CD14-positive monocyte (primary cell): ENCODE data around the gene HPS1. TPM values are rescaled to one million over a fixed set of nuclear protein-coding genes. Genes with fewer than 3 reads are reported as not detected.

Experiments
- DNase-seq, 3 donors: peaks; one replicate each; pipeline ENCODE4 v3.0.0-alpha.2; 2011 to 2022
- H2AFZ ChIP-seq: 2 replicates; pipeline ENCODE4 v1.6.0; 2012; ENCODE audit warnings: mild to moderate bottlenecking, low read depth, low read length, inconsistent platforms; ENCODE audit not compliant: insufficient read depth, poor library complexity, severe bottlenecking
- H3K27ac ChIP-seq, 2 donors: 1 replicate in 1 of 2; 2 replicates in 1 of 2; pipeline ENCODE4 v1.5.1; 2012 to 2013; ENCODE audit warnings: low read length in 2 of 2, control low read depth in 1 of 2, inconsistent platforms in 1 of 2, low read depth in 1 of 2, mild to moderate bottlenecking in 1 of 2
- H3K27me3 ChIP-seq, 2 donors: one replicate each; pipeline versions ENCODE4 v1.6.0 to v1.6.1; 2011 to 2013; ENCODE audit warnings: low read length in 2 of 2; ENCODE audit not compliant: control insufficient read depth in 2 of 2, insufficient read depth in 2 of 2
- H3K36me3 ChIP-seq, 2 donors: replicated peaks in 1 of 2; 1 replicate in 1 of 2; 2 replicates in 1 of 2; pipeline versions ENCODE4 v1.5.1 to v1.6.1; 2012 to 2013; ENCODE audit warnings: low read length in 2 of 2, control low read depth in 1 of 2, inconsistent platforms in 1 of 2, mild to moderate bottlenecking in 1 of 2; ENCODE audit not compliant: insufficient read depth in 2 of 2, control insufficient read depth in 1 of 2
- H3K4me1 ChIP-seq, 2 donors: 1 replicate in 1 of 2; 2 replicates in 1 of 2; pipeline versions ENCODE4 v1.5.1 to v1.6.1; 2012 to 2013; ENCODE audit warnings: low read length in 2 of 2, control low read depth in 1 of 2, inconsistent platforms in 1 of 2, mild to moderate bottlenecking in 1 of 2, moderate library complexity in 1 of 2; ENCODE audit not compliant: insufficient read depth in 2 of 2, control insufficient read depth in 1 of 2
- H3K4me2 ChIP-seq: replicated peaks from 2 replicates; pipeline ENCODE3; 2012; ENCODE audit warnings: low read length, moderate library complexity, mild to moderate bottlenecking; ENCODE audit not compliant: poor library complexity, severe bottlenecking; ENCODE audit errors: extremely low read depth
- H3K4me3 ChIP-seq, 3 experiments: fragments of 200-600 bp in 1 of 3; sonication (generic) in 1 of 3; replicated peaks in 1 of 3; 1 replicate in 2 of 3; 2 replicates in 1 of 3; pipeline ENCODE4 v1.5.1; 2011 to 2013; ENCODE audit warnings: low read length in 3 of 3, mild to moderate bottlenecking in 3 of 3, control low read depth in 2 of 3, low read depth in 2 of 3, inconsistent platforms in 1 of 3, moderate library complexity in 1 of 3
- H3K79me2 ChIP-seq: 2 replicates; pipeline ENCODE4 v1.6.0; 2012; ENCODE audit warnings: mild to moderate bottlenecking, control low read depth, inconsistent platforms, low read length, moderate library complexity; ENCODE audit not compliant: insufficient read depth
- H3K9ac ChIP-seq: 2 replicates; pipeline ENCODE4 v1.6.0; 2017; ENCODE audit warnings: low read length, mild to moderate bottlenecking; ENCODE audit not compliant: insufficient read depth, poor library complexity, severe bottlenecking
- H3K9me3 ChIP-seq, 2 donors: replicated peaks in 1 of 2; 1 replicate in 1 of 2; 2 replicates in 1 of 2; pipeline versions ENCODE4 v1.5.1 to v1.6.1; 2012 to 2013; ENCODE audit warnings: low read length in 2 of 2, control low read depth in 1 of 2; ENCODE audit not compliant: control insufficient read depth in 1 of 2, insufficient read depth in 1 of 2
- H4K20me1 ChIP-seq: 2 replicates; pipeline ENCODE4 v1.6.0; 2012; ENCODE audit warnings: mild to moderate bottlenecking, low read length, control low read depth, moderate library complexity; ENCODE audit not compliant: insufficient read depth
- H3K27ac Mint-ChIP-seq, 7 donors: one replicate each; pipeline ENCODE4 v1.8.0; 2020; ENCODE audit warnings: mild to moderate bottlenecking in 7 of 7, mixed read lengths in 7 of 7, moderate library complexity in 6 of 7, inconsistent platforms in 2 of 7
- H3K27me3 Mint-ChIP-seq, 3 donors: one replicate each; pipeline ENCODE4 v1.8.0; 2021 to 2022; ENCODE audit warnings: low read depth in 3 of 3, mild to moderate bottlenecking in 3 of 3, mixed read lengths in 3 of 3, moderate library complexity in 3 of 3, inconsistent platforms in 1 of 3
- H3K36me3 Mint-ChIP-seq, 2 donors: one replicate each; pipeline ENCODE4 v1.8.0; 2020; ENCODE audit warnings: mixed read lengths in 2 of 2, inconsistent platforms in 1 of 2, mild to moderate bottlenecking in 1 of 2
- H3K4me1 Mint-ChIP-seq: one replicate; pipeline ENCODE4 v1.8.0; 2020; ENCODE audit warnings: mild to moderate bottlenecking, mixed read lengths
- H3K4me3 Mint-ChIP-seq, 2 donors: one replicate each; pipeline ENCODE4 v1.8.0; 2020; ENCODE audit warnings: mild to moderate bottlenecking in 2 of 2, mixed read lengths in 2 of 2, moderate library complexity in 1 of 2
- H3K9me3 Mint-ChIP-seq, 7 donors: one replicate each; pipeline ENCODE4 v1.8.0; 2020 to 2022; ENCODE audit warnings: mixed read lengths in 7 of 7, mild to moderate bottlenecking in 6 of 7, moderate library complexity in 6 of 7, inconsistent platforms in 2 of 7
- CTCF ChIP-seq: fragments of 200-600 bp; IDR thresholded peaks from one replicate; pipeline ENCODE4 v1.8.0; 2022; ENCODE audit warnings: antibody characterized with exemption, mild to moderate bottlenecking
- WGBS: methylation state at CpG from one replicate; pipeline ENCODE4 v1.1.5; 2013; ENCODE audit warnings: missing lambda C conversion rate; ENCODE audit not compliant: insufficient coverage; 5-methylcytosine and 5-hydroxymethylcytosine counted together
- intact Hi-C, 2 donors: fragments of 100-400 bp; cut with micrococcal nuclease; formaldehyde crosslinking; loops; one replicate each; pipeline versions ENCODE4 v1.15.0 to v1.15.1; 2023
- polyA plus RNA-seq, 3 donors: library from polyadenylated mRNA; depleted of rRNA in 1 of 3; unstranded in 2 of 3; stranded (reverse) in 1 of 3; fragments of 300-500 nt in 2 of 3; fragments of >200 nt in 1 of 3; fragmentation: Illumina TruSeq in 2 of 3; gene quantifications; 1 replicate in 2 of 3; 2 replicates in 1 of 3; pipeline ENCODE4 v1.2.3, GENCODE V29; 2012 to 2021

HPS1 gene
- polyA plus RNA-seq, 3 donors, result 73.0 to 135 (median 85.2) TPM

- Histone ChIP-seq H3K36me3 (no peaks in the 10 kb centered on the region), H3K9ac (no peak overlapping the region), H3K4me1 (peaks cover 0 to 9% of the 10 kb centered on the region in 2 donors), H3K9me3 (no peaks in the 10 kb centered on the region), H3K27me3 (peaks cover 6 to 13% of the 10 kb centered on the region in 2 donors), H4K20me1 (no peaks in the 10 kb centered on the region), H3K79me2 (no peaks in the 10 kb centered on the region), H3K4me2 (no peak overlapping the region), H3K27ac (no peak overlapping the region), H3K4me3 (no peak overlapping the region), H2AFZ (no peak overlapping the region)
- no peak for TF ChIP-seq CTCF
- Mint-ChIP-seq H3K27ac (no peak overlapping the region), H3K36me3 (no peaks in the 10 kb centered on the region), H3K9me3 (peaks cover 0 to 1% (median 0%) of the 10 kb centered on the region in 7 donors), H3K4me3 (no peak overlapping the region), H3K4me1 (peaks cover 7% of the 10 kb centered on the region), H3K27me3 (peaks cover 9 to 23% (median 14%) of the 10 kb centered on the region in 3 donors)
- no peak for DNase-seq
- intact Hi-C loops, result no loop called here
- no CpG with 5 or more reads among the region's 5 CpGs for WGBS
These were observed 24.1 kb upstream of the HPS1 start for GRCh38 chr10:98470850-98471249.

GRCh38 chr10:98469001-98469931 is 22.5 kb upstream of the HPS1 start:
- no CpG with 5 or more reads among the region's 2 CpGs for WGBS
- Histone ChIP-seq H3K36me3 (no peaks in the 10 kb centered on the region), H3K4me3 (no peak overlapping the region), H2AFZ (no peak overlapping the region), H3K9me3 (no peaks in the 10 kb centered on the region), H3K4me2 (no peak overlapping the region), H3K4me1 (peaks cover 0 to 9% of the 10 kb centered on the region in 2 donors), H3K9ac (no peak overlapping the region), H3K27me3 (peaks cover 6 to 13% of the 10 kb centered on the region in 2 donors), H3K79me2 (no peaks in the 10 kb centered on the region), H3K27ac (no peak overlapping the region), H4K20me1 (no peaks in the 10 kb centered on the region)
- Mint-ChIP-seq H3K4me1 (peaks cover 8% of the 10 kb centered on the region), H3K4me3 (no peak overlapping the region), H3K27me3 (peaks cover 11 to 24% (median 12%) of the 10 kb centered on the region in 3 donors), H3K36me3 (no peaks in the 10 kb centered on the region), H3K9me3 (peaks cover 0 to 1% (median 0%) of the 10 kb centered on the region in 7 donors), H3K27ac (no peak overlapping the region)
- TF ChIP-seq CTCF, result no peak
- intact Hi-C loops, result loop anchor here (2.0 to 5.0 kb wide), 4 partner anchors 193 to 778 kb away; no protein-coding TSS in a partner anchor
- no peak for DNase-seq
